ENCODE data around the gene ZPLD1. TPM values are rescaled to one million over a fixed set of nuclear protein-coding genes. Genes with fewer than 3 reads are reported as not detected.

The ZPLD1 gene
- not detected in 2 replicates for total RNA-seq

- DNase-seq (ENCODE audit: low read depth in 2 of 2), result no peak
Observed at GRCh38 chr3:102434715-102435114, at the start of gene ZPLD1. ZPLD1 (plus strand) TSS chr3:102435015; CDS start chr3:102438488, 3,473 bp downstream.

DNA sequence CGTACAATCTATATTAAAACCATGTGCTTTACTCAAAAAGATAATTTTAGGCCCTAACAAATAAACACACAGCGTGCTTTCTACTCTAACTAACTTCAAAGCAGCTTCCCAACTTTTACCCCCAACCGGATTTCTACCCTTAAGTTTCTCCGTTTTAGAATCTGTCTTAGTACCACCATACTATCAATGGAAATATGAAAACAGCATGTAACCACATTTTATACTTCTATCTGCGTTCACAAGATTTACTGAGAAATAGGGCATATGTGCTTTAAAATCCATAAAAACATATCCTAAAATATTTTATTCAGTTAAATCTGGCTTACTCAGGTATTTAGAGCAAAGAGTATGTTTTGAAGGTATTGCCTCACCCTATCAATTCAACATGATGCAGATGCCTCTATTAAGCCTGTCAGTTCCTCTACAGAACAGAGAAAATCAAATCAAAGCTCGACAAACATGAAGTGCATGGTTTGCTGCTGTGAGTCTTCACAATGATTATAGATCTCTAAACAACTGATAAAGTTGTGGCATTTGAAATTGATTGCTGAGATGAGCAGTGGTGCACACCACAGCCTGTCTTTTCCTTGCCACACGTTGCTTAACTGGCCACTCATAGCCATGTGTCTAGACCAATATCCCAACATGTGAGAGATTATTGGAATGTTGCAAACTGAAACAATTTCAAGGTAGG lies 44.5 kb upstream of the ZPLD1 start:
- no peak for DNase-seq (ENCODE audit: low read depth in 2 of 2)

GRCh38 chr3:102390916-102391315 lies 43.9 kb upstream of the ZPLD1 start:
- no peak for DNase-seq (ENCODE audit: low read depth in 2 of 2)

DNA sequence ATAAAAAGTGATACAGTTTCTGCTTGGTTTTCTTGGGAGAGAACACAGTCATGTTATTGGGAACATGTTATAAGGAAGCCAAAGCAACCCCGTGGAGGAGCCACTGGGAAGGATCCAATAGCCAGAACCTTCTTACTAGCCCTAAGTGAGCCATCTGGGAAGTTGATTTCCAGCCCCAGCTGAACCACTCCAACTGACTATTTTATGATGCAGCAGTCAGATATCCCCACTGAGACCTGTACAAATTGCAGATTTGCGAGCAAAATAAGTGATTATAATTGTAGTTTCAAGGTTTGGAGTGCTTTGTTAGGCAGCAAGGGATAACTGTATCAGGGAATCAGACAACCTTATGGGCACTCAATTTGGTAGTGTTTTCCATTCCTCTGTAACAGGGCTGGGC lies 43.3 kb upstream of the ZPLD1 start:
- no peak for DNase-seq (ENCODE audit: low read depth in 2 of 2)

GRCh38 chr3:102394517-102394916 lies 40.3 kb upstream of the ZPLD1 start:
- DNase-seq (ENCODE audit: low read depth in 2 of 2), result no peak

DNA sequence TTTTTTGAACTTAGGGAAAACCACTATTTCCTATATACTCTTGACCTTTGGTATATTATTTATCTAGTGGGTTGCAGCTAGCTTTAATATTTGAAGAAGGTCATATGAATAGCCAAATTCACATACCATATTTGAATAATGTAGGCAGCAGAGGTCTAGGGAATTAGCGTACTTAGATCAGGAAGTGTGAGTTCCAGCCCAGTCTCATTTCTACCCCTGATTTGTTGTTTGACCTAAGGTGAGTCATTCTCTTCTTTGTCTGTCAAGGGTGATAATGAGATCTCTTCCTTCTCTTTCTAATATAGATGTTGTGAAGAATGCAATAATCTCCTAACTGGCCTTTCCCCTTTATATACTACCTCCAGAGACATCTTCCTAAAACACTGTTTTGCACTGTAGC lies 36.6 kb upstream of the ZPLD1 start:
- DNase-seq (ENCODE audit: low read depth in 2 of 2), result no peak

GRCh38 chr3:102398666-102399065 lies 36.1 kb upstream of the ZPLD1 start:
- no peak for DNase-seq (ENCODE audit: low read depth in 2 of 2)

GRCh38 chr3:102400142-102400541 lies 34.7 kb upstream of the ZPLD1 start:
- no peak for DNase-seq (ENCODE audit: low read depth in 2 of 2)

DNA sequence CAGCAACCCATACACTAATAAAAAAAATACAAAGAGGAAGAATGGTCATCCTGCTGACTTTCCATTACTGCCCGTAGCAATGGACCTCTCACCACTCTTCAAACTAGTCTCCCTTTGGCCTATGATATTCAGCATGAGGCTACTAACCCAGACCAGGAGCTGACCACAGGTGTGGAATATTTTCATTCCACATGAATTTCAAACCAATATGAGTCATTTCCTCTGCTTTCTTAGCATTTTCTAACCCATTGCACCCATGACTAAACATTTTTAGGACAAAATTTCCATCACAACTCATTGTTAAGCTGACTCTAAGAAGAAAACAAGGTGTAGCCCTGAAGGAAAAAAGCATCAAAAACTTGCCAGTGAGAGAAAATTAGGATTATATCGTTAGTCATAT lies 34.0 kb upstream of the ZPLD1 start:
- no peak for DNase-seq (ENCODE audit: low read depth in 2 of 2)

DNA sequence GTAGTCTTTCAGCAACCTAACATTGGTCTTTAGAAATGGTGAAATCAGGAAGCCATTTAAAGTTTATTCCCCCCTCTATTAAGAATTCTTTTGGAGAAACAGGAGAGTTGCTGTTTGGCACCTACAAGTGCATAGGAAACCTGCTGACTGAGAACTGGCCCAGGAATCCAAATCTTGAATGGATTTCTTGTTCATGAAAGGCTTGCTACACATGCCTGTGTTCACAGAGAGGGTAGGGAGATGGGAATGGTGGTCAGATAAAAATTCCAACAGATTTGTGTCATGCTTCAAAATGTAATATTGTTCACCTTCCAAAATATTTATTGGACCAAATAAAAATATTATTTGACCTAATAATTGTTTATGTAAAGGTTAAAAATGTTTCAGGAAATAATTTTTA lies 24.2 kb upstream of the ZPLD1 start:
- no peak for DNase-seq (ENCODE audit: low read depth in 2 of 2)

- DNase-seq (ENCODE audit: low read depth in 2 of 2), result no peak
Observed at GRCh38 chr3:102415553-102415952, 19.3 kb upstream of the ZPLD1 start.

DNA sequence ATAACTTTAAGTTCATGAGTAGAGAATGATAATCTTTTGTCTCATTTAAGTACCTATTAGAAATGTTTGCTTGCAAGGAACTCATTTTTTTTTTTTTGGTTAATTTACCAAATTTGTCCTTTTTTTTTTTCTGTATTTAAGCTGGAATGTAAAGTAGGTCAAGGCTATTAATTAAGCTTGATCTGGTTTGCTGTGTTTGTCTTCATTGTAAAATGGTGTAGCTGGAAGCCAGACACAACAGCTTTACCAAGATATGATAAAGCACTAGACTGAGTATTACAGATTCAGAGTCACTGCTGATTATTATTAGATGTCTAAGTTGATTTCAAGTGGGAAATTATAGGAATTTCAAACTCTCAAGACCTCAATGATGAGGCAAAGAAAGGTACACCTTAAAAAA lies 15.0 kb upstream of the ZPLD1 start:
- no peak for DNase-seq (ENCODE audit: low read depth in 2 of 2)

GRCh38 chr3:102441832-102442231 lies 7.0 kb downstream of the ZPLD1 start:
- DNase-seq (ENCODE audit: low read depth in 2 of 2), result no peak

- no peak for DNase-seq (ENCODE audit: low read depth in 2 of 2)
Observed at GRCh38 chr3:102443021-102443420, 8.2 kb downstream of the ZPLD1 start.

GRCh38 chr3:102444101-102444500 lies 9.3 kb downstream of the ZPLD1 start:
- DNase-seq (ENCODE audit: low read depth in 2 of 2), result no peak

DNA sequence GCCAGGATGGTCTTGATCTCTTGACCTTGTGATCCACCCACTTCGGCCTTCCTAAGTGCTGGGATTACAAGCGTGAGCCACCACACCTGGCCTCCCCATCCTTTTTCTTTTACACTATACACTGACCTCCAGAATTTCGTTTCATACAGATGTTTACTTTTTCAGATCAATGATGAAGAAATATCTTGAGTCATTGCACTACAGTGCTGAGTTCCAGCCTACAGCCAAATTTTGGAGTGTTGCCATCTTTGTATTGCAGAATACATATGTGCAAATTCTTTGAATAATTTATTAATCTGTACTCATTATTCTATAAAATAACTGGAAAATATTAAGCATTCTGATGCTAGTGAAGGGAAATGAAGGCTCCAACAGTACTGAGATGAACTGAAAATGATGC lies 12.5 kb downstream of the ZPLD1 start:
- no peak for DNase-seq (ENCODE audit: low read depth in 2 of 2)

GRCh38 chr3:102449341-102449740 lies 14.5 kb downstream of the ZPLD1 start:
- peak in 1 of 2 donors; percentile 9 for DNase-seq (ENCODE audit: low read depth in 2 of 2)

DNA sequence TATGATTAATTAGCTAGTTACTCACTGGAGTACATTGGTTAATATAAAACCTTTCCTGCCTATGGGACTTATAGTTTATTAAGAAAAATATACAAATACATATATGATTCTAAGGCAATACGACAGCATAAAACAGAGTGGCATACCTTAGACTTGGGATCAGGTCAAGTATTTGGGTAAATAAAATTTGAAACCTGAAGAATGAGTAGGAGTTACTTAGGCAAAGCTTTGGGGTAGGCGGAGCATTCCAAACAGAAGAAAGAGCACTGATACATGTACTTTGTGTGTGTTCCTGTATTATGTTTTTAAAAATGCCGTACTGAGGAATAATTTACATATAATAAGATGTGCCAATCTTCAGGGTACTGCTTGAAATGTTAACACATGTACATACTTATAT lies 15.1 kb downstream of the ZPLD1 start:
- DNase-seq (ENCODE audit: low read depth in 2 of 2), result no peak

- DNase-seq (ENCODE audit: low read depth in 2 of 2), result no peak
Observed at GRCh38 chr3:102450976-102451375, 16.2 kb downstream of the ZPLD1 start.

DNA sequence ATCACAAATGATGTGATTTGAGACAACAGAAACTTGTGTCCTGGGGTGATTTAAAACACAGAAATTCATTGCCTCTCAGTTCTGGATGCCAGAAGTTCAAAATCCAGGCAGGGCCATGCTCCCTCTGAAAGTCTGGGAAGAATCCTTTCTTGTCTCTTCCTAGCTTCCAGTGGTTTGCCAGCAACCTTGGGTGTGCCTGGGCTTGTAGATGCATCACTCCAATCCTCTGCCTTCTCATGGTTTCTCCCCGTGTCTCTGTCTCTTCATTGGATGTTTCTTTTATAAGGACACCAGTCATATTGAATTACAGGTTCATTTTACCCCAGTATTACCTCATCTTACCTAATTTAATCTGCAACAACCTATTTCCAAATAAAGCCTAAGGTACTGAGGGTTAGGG lies 16.7 kb downstream of the ZPLD1 start:
- no peak for DNase-seq (ENCODE audit: low read depth in 2 of 2)

DNA sequence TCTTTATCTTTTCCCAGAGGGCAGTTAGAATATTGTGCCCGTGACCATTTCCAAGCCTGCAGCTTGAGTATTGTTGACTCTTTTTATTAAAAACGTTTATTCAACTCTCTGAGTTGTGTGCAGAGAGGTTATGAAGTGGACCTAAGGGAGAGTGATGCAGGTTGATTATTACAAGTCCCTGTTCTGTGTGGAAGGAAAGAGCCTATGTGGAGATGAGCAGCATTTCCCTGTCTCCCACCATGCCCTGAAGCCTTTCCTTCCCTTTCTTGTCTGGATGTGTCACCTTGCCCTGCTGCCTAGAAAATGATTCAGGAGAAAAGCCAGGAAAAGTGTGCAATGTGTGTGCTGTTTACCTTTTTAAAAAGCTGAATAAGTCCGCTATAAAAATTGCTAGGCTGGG lies 19.4 kb downstream of the ZPLD1 start:
- DNase-seq (ENCODE audit: low read depth in 2 of 2), result no peak

- no peak for DNase-seq (ENCODE audit: low read depth in 2 of 2)
Observed at GRCh38 chr3:102457644-102458043, 22.8 kb downstream of the ZPLD1 start.

DNA sequence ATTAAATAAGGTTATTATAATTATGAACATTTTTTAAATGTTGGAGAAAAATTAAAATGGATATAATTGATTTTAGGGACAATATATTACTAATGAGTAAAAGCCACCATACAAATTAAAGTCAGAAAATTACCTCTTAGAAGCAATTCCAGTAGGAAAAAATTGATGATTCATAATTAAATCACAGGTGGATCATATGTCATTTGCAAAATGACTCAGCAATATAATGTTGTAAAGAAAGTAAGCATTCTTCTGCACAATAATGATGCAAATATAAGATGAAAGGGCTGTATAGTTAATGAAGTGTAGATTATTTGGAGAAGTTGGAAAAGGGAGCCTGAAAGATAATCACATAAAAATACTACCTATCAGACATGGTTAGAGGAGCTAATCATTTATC lies 25.8 kb downstream of the ZPLD1 start:
- DNase-seq (ENCODE audit: low read depth in 2 of 2), result no peak

DNA sequence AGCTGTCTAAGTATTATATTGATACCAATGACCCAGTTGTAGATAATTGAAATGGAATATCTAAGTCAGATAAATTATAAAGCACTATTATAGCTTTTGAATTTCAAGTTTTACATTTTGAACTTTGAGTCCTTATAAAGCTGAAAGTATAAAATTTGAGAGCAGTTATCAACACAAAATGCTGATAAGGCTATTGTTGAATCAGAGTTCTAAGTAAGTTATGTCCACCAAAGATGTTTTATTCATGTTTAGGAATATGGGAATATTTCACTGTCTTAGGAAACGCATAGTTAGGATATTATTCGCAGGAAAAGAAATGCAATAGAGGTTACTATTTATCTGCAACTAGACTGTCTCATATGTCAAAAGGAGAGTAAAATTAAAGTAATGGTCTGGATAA lies 29.4 kb downstream of the ZPLD1 start:
- no peak for DNase-seq (ENCODE audit: low read depth in 2 of 2)

All from lung microvascular endothelial cell (primary cell).